Brain microvascular endothelial cell (primary cell): ENCODE data around the gene PCGF2.

Experiments
- DNase-seq: peaks from one replicate; pipeline ENCODE4 v3.0.0-alpha.2; 2020
- H3K27ac ChIP-seq: fragments of 250-450 bp; sonication (Bioruptor Pico); 2 replicates; pipeline ENCODE4 v1.5.1; 2020; ENCODE audit warnings: mild to moderate bottlenecking, moderate library complexity
- H3K27me3 ChIP-seq: fragments of 250-450 bp; sonication (Bioruptor Pico); replicated peaks from 2 replicates; pipeline ENCODE4 v1.5.1; 2020; ENCODE audit warnings: mild to moderate bottlenecking
- H3K36me3 ChIP-seq: fragments of 250-450 bp; sonication (Bioruptor Pico); replicated peaks from 2 replicates; pipeline ENCODE4 v1.5.1; 2020; ENCODE audit warnings: mild to moderate bottlenecking
- H3K4me3 ChIP-seq: 2 replicates; pipeline ENCODE4 v1.5.1; 2011; ENCODE audit warnings: low read depth, mild to moderate bottlenecking, control low read depth, low read length, moderate library complexity
- CTCF ChIP-seq: IDR thresholded peaks from 2 replicates; pipeline ENCODE4 v1.5.1; 2011; ENCODE audit warnings: low read depth, mild to moderate bottlenecking, moderate library complexity, low read length, control low read depth, inconsistent platforms; ENCODE audit errors: missing control alignments
- in situ Hi-C: cut with HindIII; loops from 2 replicates; pipeline ENCODE4 v1.10.0; 2017; ENCODE audit warnings: low sequenced_read_pairs, low pct_ligation_motif_present

The PCGF2 gene

DNA sequence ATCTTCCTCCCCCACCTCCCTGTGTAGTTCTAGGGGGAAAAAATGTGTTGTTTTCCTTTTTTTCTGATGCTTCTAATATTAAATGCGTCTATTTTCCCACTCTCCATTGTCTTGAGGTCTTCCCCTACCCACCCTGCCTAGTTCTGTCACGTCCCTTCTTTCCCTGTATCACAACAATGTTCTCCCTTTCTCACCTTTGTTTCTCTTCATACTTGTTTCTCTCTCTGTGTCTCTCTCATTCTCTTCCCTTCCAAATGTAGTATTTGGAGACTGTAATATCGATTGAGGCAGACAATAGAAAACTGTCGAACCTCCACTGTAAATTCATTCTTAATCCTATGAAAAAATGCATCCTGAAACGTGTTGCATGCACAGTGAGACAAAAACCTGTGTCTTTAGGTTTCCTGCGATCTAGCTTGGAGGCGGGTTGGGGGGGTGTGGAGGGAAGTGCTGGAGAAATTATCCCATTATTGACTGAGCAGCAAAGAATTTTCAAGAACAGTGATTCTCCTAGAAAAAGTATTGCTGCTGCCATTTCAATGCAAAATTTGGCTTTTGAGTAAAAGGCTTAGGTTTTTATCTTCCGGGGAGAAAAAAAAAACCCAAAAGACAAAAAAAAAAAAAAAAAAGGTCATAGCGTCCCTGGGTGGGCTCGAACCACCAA is 3.1 kb upstream of the PCGF2 start:
- Histone ChIP-seq H3K36me3 (peaks cover 17% of the 10 kb centered on the region), H3K4me3 (peak overlapping the region; percentile 99), H3K27me3 (no peaks in the 10 kb centered on the region), H3K27ac (no peak overlapping the region)
- no peak for TF ChIP-seq CTCF
- DNase-seq, result no peak
- in situ Hi-C loops, result no loop called here

DNA sequence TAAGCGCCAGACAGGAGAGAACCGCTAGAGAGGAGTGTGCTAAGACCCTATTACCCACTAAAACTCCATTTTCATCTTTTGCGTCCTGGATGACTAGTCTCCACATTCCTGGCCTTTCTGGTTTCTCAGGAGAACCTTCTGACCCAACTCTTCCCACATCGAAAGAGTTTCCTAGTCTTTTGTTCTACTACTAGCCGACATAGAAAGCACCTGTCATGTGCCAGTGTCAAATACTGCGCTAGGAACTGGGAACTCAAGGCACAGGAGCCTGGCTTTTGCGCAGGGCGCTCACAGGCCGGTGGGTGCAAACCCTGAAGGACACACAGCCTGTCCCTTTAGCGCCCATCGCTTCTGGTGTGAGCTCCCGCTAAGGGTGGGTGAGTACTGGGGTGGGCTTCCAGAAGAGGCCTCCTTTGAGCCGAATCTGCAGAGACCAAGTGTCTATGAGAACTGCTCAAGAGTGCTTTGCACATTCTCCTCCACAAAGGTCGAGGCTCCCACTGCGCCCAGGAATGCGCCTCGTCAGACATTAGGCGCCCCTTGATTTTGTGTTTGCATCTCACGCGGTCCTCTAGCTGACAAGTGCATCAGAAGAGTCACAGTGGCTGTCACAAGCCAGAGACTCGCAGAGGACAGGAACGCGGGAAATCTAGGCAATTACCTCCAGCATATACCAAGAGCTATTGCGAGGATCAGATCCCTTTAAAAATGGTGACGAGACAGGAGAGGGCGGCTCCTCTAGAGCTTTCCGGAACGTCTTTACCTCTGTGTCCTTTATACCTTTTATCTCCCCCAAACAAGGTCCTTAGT is 2.4 kb upstream of the PCGF2 start:
- peak overlapping the region; percentile 99 for H3K4me3 ChIP-seq
- no peak for TF ChIP-seq CTCF
- H3K27ac ChIP-seq, result no peak overlapping the region
- H3K27me3 ChIP-seq, result no peaks in the 10 kb centered on the region
- in situ Hi-C loops, result no loop called here
- DNase-seq, result no peak
- H3K36me3 ChIP-seq, result peaks cover 10% of the 10 kb centered on the region

DNA sequence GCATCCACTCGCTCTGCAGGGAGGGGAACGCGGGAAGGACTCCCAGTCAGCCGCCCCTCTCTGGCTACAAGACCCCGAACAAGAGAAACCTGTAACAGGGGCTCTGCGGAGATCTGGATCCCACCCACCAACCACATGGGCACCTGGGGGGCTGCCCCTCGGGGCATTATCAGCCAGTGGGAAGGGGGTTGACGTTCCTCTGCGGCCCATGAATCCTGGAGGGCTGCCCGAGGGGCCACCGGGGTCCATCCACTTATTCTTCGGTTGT is 1.8 kb upstream of the PCGF2 start:
- Histone ChIP-seq H3K36me3 (peaks cover 10% of the 10 kb centered on the region), H3K27me3 (no peaks in the 10 kb centered on the region), H3K27ac (no peak overlapping the region), H3K4me3 (peak overlapping the region; percentile 99)
- no peak for TF ChIP-seq CTCF
- in situ Hi-C loops, result no loop called here
- no peak for DNase-seq

DNA sequence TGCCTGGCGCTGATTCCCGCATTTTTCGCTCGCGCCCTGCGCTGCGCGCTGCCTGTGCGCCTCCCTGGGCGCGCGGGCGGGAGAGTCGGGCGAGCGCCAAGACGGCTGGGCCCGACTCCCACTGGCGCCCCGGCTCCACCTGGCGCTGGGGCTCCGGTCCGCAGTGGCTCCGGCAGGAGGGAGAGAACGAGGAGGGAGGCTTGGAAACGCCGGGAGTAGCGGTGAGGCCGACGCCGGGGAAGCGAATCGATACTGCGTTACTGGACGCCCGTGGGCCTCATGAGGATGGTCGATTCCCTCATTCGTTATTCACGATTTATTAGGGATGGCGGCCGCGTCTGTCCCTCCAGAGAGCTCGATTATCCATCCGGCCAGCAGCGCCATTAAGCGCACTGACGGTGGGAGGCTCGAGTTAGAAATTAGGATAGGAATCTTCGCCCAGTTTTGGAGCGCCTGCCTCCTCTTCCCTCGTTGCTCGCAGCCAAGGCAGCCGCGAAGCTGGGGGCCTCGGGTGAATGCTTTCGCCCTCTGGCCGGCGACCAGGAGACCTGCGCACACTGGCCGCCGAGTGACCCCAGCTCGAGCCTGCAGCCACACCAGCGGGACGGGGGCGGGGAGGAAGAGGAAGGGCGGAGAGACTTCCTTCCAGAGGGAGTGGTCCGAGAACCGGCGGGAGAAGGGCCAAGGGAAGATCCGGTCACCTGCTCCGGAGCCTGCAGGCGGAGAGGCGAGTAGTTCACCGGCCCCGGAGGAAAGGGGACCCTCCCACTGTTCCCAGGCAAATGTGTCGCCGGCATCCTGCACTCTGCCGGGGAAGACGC is 1.3 kb upstream of the PCGF2 start:
- Histone ChIP-seq H3K27me3 (no peaks in the 10 kb centered on the region), H3K4me3 (peak overlapping the region; percentile 99), H3K36me3 (peaks cover 8% of the 10 kb centered on the region), H3K27ac (no peak overlapping the region)
- DNase-seq, result no peak
- TF ChIP-seq CTCF, result no peak
- in situ Hi-C loops, result no loop called here

DNA sequence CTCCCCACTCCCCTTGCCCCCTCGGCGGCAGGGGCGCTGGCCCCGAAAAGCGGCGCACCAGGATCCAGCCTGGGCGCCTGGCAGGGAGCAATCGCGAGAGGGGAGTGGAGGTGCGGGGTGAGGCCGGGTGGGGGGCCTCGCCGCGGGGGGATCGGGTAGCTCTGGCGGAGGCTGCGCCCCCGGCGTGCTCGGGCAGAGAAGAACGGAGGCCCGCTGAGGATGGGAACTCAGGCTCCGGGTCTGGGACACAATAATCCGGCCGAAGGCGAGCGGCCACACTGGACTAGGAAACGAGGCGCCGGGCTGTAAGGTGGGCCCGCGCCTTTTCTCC is 721 bp upstream of the PCGF2 start:
- no peak overlapping the region for H3K27ac ChIP-seq
- in situ Hi-C loops, result no loop called here
- peak overlapping the region; percentile 99 for H3K4me3 ChIP-seq
- DNase-seq, result no peak
- H3K27me3 ChIP-seq, result no peaks in the 10 kb centered on the region
- no peak for TF ChIP-seq CTCF
- peaks cover 5% of the 10 kb centered on the region for H3K36me3 ChIP-seq
